HG02885 (cell line): ENCODE results near the gene B3GNT8.
"Not testable (repeated sequence)": the region's sequence is repeated elsewhere in the genome, so short reads cannot be mapped to it uniquely, and the experiment has no call there.

ENCODE experiments used
- ATAC-seq: cut with Tn5 transposase; IDR thresholded peaks from one replicate; pipeline ENCODE4 v1.9.1; 2021; ENCODE audit warnings: mild to moderate bottlenecking; ENCODE audit not compliant: unreplicated experiment, poor library complexity

B3GNT8 gene

DNA sequence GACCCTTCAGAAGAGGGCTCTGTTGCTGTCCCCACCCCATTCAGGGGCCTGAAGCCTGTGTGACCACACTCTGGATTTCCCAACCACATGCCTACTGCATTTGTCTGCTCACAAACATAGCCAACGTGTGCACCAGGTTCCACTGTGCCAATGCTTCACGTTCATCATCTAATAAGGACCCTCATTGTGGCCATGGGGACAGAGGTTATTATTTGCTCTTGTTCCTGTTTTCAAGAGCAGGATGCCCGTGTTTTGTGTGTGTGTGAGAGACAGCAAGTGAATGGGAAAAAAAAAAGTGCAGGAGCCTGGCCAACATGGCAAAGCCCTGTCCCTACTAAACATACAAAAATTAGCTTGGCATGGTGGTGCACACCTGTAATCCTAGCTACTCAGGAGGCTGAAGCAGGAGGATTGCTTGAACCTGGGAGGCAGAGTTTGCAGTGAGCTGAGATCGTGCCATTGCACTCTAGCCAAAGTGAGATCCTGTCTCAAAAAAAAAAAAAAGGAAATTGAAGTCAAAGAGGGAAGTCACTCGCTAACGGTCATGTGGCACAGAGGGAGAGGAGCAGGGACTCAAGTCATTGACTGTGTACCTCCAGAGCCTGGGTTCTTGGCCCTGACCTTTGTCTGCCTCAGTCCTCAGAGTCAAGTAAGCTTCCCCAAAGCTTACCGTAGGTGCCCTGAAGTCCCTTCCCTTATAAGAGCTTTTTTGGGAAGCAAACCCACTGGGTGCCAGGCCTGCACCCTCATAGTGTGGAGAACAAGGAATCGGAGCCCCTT is 6.9 kb downstream of the B3GNT8 start:
- ATAC-seq = no peak

DNA sequence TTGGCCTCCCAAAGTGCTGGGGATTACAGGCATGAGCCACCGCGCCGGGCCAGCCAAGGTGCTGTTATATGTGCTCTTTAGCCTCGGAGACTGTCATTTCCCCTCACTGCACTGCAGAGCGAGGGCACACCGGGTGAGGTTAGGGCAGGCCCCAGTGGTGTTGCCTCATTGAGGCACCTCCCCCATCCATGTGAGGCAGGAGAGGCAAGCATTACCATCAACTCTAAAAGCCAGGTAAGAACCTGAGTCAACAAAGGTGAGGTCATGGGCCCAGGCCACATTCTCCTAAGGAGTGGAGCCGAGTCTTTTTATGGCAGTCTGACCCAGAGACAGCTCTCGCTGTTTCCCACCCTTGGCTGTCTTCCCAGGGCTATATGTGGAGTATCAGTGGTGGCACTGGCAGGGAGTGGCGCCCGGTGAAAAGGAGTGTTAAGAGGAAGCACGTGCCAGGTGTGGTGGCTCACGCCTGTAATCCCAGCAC is 10.9 kb downstream of the B3GNT8 start:
- ATAC-seq = no peak

DNA sequence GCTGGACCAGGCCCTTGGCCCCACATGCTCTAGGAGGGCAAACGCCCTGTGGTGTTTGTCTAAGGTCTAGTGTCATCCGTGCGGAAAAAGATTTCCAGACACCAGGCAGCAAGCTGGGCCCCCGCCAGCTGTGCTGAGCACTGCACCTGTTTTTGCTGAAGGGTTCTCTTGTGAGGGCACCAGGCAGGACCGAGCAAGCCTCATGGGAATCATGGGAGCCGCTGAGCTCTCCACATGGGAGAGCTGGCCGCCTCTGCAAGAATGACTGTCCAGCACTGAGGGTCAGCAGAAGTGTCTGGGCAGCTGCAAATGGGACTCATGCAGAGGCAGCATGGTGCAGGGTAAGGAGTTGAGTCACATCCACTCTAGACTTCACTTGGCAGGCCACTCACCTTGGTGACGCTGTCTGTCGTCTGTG is 12.0 kb downstream of the B3GNT8 start:
- no peak for ATAC-seq

DNA sequence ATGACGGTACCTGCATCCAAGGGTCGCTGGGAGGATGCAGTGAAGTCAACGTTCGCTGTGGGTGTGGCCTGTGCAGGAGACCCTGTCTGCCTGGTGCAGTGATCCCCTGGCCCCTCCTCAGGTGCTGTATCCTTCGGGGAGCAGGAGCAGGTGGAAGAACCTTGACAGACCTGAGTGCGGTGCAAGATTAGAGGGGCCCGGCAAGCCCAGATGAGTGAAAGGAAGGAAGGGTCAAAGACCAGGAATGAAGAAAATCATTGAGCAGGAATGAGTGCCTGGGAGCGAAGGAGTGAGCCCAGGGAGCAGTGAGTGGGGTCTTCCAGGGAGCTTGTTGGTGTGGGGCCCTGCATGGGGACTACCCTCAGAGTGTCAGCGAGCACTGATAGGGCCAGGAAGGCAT is 12.7 kb downstream of the B3GNT8 start:
- ATAC-seq = no peak

DNA sequence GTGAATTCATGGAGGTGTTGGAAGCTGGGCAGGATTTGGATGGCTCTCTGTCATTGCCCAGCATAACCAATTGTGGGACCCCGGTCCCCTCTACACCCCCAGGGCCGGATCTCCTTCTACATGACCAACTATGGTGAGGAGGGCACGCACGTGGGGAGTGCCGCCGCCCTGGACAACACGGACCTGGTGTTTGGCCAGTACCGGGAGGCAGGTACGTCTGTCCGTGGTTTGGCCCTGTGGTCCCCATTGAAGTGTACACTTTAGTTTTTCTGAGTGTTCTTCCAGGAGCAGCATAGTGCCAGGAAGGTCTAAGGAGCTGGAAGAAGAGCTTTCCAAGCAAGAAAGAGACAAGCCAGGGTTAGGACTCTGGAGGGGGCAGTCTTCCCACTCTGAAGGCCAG is 13.2 kb downstream of the B3GNT8 start:
- no peak for ATAC-seq

DNA sequence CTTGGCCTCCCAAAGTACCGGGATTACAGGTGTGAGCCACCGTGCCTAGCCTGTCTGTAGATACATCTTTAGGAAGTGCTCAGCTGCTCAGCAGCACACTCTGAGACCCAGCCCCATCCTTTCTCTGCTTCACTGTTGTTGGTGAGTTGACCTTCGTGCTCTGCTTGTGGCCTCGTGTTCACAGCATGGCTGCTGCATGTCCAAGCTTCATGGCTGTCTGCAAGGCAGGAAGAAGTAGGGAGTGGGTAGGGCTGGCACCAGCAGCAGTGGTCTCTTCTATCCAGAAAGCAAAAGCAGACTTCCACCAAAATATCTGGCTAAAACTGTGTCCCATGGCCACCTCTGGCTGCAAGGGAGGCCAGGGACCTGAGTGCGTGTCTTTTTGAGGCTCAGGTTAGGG is 14.2 kb downstream of the B3GNT8 start:
- no peak for ATAC-seq

DNA sequence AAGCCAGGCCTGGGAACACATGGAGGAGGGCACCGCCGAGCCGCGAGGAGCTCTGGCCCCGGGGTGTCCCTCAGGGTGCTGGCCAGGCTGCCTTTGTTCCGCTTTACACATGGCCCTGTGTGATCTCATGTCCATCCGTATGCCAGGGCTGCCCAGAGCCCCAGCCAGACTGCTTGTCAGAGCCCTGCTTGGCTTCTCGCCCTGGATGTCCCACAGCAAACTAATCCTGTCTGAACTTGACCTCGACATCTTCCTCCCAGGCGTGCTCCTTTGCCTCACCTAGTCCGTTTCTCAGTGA is 15.3 kb downstream of the B3GNT8 start:
- ATAC-seq = no peak

DNA sequence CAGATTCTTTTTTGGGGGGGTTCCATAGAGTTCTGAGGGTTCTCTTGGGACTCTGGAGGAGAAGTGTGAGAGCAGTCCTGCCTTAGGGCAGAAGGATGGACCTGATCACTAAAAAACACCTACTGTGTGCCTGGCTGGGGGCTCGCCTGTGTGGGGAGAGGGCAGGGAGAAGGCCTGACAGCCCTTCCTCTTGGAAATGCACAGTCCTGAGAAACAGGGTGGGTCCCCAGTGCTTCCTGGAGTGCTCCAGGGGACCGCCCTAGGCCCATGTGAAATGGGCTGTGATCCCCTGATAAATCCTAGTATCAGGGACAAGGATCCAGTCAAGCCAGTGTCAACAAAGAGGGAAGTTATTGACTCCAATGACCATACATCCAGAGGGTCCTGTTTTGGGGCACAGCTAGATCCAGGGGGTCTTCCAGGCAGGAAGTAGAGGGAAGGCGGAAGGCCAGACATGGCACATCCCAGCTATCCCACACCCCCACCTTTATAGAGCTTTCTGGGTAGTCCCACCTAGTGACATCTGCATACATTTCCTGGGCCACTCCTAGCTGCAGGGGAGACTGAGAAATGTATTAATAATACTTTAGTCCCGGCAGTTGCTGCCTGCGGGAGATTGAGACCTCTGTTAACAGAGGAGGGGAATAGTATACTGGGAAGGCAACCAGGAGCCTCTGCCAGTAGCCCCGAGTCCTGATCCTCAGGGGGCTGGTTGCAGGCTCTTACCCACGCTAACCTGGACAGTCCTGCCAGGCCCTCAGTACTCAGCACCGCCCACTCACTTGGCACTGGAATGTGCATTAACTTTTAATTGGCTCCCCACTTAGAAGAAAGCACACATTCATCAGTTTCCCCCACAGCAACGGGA is 15.8 kb downstream of the B3GNT8 start:
- no peak for ATAC-seq

DNA sequence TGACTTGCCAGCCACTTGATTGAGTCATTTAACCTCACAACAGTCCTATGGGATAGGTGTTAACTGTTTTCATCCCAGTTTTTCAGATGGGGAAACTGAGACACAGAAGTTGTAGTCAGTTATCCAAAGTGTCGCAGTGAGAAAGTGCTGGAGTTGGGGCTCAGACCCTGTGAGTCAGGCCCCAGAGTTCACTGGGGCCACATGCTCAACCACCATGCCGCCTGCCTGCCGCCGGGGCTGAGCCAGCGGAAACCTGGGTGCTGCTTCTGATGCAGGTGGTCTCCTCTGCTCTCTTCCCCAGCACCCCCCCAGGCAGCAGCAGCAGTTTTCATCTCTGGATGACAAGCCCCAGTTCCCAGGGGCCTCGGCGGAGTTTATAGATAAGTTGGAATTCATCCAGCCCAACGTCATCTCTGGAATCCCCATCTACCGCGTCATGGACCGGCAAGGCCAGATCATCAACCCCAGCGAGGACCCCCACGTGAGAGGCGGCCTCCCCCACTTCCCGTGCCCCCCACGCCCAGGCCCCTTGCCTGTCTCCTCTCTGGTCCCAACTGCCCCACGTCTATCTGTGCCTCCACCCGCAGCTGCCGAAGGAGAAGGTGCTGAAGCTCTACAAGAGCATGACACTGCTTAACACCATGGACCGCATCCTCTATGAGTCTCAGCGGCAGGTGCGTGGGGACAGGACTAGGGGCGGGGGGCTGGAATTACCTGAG is 16.7 kb downstream of the B3GNT8 start:
- no peak for ATAC-seq

DNA sequence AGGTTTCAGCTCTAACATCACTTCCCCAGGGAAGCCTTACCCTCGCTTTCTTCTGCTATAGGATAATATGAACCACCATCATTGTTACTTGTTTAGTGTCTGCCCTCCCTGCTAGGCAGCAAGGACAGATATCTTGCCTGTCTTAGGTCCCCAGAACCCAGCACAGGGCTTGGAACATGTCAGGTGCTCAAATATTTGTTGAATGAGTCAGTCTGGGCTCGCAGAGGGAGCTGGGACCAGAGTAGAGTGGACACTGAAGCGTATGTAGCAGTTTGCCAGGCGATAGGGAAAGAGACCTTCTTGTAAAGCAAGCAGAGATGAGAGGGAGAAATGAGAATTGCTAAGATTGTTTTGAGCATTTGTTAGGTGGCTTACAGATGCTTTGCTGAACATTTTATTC is 17.9 kb downstream of the B3GNT8 start:
- ATAC-seq = no peak

DNA sequence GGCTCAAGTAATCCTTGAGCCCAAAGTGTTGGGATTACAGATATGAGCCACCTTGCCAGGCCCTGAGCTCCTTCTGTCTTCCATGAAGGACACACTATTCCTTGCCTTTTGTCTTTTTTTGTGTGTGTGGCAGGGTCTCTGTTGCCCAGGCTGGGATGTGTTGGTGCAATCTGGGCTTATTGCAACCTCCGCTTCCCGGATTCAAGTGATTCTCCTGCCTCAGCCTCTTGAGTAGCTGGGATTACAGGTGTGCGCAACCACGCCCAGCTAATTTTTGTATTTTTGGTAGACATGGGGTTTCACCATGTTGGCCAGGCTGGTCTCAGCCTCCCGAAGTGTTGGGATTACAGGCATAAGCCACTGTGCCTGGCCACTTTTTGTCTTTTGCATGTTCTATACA is 18.3 kb downstream of the B3GNT8 start:
- not testable (repeated sequence) for ATAC-seq

DNA sequence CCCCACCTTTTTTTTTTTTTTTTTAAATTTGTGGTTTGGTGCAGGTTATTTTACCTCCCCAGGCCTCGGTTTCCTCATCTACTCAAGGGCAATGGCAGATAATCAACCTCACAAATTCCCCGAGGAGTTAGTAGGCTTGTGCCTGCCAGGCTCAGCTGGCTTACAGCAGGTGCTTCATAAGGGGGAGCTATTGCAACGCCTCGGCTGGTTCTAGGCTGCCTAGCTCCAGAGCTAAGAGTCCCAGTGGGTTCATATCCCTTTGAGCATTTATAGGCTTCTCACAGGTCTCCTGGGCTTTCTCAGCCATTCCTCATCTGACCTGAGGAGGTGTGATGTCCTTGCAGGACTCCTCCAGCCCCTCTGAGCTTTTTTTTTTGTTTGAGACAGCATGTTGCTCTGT is 18.9 kb downstream of the B3GNT8 start:
- ATAC-seq = no peak

DNA sequence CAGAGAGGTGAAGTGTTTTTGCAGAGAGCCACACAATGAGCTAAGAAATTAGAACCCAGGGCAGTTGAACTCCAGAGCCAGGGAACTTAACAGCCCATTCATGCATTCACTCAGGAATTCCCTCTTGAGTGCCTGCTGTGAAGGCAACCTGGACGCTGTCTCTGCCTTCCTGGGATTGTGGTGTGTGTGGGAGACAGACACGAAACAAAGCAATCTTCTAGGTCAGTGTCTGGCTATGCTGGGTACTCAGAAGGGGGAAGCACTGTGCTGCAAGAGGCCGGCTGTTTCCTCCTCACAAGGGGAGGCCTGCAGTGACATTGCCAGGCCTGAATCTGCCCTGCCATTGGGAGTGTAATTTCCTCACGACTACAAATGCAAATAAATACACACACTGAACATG is 19.9 kb downstream of the B3GNT8 start:
- ATAC-seq = no peak

DNA sequence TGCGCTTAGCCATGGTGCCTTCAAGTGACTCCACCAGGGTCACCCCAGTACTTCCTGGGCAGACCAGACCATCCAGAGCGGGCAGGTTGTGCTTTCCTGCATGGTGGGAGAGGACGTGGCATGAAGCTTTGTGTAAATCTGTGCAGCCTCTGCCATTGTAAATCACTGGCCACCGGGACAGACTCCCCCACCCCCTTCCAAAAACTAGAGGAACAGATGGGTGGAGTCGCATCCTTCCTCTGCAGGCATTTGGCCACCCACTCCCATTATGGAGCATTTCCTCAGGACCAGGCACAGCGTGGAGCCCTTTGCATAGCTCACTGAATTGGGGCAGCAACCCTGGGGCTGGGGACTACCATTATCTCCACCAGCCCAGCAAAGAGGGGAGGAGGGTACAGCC is 21.4 kb downstream of the B3GNT8 start:
- no peak for ATAC-seq

DNA sequence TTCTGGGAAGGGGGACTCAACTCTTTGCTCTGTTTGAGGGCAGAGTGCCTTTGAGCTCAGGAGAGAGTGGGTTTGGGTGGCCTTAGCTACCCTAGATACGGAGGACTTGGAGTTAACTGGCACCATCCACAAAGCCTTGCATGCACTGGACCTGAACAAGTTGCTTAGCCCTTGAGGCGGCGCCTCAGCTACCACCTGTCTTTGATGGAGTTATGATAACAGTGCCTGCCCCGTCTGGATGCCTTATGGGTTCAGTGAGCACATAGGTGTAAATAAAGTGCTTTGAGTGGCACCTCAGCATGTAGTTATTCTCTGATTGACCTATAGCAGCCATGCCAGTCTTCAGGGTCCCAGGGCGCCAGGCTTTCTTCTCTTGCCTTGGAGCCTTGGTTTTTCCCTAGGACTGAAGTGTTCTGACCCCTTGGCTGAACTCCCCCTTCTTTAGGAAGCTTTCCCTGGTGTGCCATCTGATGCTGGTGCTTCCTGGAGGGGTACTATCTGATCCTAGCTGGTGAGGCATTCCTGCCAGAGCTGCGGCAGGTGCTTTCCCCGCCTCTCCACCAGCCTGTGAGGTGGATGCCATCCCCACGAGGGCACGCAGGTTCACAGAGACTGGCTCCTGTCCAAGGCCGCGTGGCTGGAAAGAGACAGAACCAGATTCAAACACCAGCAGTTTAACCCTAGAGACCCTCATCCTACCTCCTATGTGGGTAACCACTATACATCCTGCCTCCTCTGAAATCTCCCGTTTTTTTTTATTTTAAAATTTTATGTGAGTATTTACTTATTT is 23.8 kb downstream of the B3GNT8 start:
- ATAC-seq = no peak

DNA sequence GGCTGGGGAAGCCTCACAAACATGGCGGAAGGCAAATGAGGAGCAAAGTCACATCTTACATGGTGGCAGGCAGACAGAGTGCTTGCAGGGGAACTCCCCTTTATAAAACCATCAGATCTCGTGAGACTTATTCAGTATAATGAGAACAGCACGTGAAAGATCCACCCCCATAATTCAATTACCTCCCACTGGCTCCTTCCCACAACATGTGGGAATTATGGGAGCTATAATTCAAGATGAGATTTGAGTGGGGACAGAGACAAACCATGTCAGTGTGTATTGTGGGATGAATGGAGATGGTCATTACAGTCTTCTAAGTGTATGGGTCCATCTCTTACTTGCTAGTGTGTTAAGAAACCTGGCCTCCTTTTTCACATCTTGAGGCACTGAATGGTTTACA is 25.2 kb downstream of the B3GNT8 start:
- no peak for ATAC-seq

DNA sequence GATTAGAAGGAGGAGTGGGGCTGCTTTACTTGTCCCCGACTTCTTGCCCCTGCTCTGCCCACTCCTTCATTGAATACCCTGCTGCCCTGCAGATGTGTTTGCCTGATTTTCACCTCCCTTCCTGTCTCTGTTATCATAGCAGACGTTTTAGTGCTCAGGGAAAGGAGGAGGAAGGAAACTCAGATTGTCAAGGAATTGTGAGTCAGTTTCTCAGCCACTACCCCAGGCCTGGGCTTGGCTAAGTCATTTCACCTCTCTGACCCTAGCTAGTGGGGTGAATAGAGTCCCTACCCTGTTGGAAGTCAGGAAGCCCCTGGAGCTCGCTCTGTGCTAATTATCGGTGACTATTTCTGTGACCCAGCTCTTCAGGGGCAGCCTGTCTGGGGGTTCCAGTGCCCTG is 25.7 kb downstream of the B3GNT8 start:
- ATAC-seq = no peak

DNA sequence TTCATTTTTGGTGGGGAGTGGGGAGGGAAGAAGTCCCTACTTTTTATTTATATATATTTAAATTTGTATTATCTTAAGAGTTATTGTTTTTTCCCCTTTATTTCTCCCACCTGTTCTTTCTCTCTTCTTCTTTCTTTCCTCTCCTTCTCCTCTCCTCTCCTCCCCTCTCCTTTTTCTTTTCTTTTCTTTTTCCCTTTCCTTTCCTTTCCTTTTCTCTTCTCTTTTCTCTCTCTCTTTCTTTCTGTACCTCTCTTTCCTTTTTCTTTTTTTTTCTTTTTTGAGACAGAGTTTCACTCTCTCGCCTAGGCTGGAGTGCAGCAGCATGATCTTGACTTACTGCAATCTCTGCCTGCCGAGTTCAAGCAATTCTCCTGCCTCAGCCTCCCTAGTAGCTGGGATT is 27.6 kb downstream of the B3GNT8 start:
- ATAC-seq = no peak

DNA sequence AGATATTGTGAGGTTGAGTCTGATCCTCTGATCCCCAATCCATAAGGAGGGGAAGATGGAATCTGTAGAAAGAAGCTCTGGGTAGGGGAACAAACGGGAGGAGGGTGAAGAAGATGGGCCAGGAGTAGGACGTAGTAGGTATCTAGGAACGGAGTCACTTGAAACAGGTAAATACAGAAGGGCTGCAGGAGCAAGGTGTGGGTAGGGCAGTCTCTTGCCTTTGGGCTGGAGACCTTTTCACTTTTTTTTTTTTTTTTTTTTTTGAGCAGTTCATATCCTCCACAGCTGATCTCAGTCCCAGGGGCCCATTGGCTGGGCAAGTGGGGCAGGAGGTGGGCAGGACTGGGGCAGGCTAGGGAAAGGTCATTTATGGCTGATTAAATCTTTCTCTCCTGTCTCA is 28.1 kb downstream of the B3GNT8 start:
- ATAC-seq = no peak

DNA sequence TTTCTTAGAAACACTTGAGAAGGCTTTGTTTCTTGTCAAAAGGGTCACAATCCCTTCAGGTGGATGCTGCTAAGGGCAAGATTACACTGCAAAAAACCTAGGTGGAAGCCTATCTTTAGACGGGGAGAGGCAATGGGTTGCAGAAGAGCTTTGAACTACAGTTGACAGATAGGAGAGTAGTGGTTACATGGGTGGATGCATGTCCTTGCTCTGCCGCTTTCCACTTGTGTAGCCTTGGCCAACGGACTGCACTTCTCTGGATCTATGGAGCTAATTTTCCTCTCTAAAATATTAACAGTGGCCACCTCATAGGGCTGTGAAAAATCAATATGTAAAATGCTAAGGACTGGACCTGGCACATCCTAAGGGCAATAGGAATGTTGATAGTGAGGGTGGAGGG is 28.6 kb downstream of the B3GNT8 start:
- no peak for ATAC-seq
